Body of pancreas (tissue), 4 donors: ENCODE measurements around the gene REXO1.

Experiments
- CTCF ChIP-seq, 7 experiments: fragments of 450-650 bp in 4 of 7; fragments of 200-600 bp in 3 of 7; sonication (generic) in 3 of 7; IDR thresholded peaks; one replicate each; pipeline ENCODE4 v1.5.1; 2016 to 2019; ENCODE audit warnings: antibody characterized with exemption in 7 of 7
- POLR2A ChIP-seq, 3 donors: fragments of 450-650 bp; IDR thresholded peaks; one replicate each; pipeline ENCODE4 v1.6.1; 2016; ENCODE audit warnings: antibody characterized with exemption in 3 of 3, mild to moderate bottlenecking in 2 of 3

- TF ChIP-seq POLR2A (IDR thresholded peaks at IDR 0.05): no peak
- no peak for TF ChIP-seq CTCF (IDR thresholded peaks at IDR 0.05)
Measured at GRCh38 chr19:1808395-1808731, 39.9 kb downstream of the REXO1 start.
